GM12892 (cell line): ENCODE measurements around the gene GJD2.

Source experiments
- DNase-seq: peaks from one replicate; pipeline ENCODE4 v3.0.0; 2011; ENCODE audit not compliant: insufficient read length
- FAIRE-seq: peaks from 2 replicates; lab custom pipeline; 2011; peaks lifted over from hg19 to GRCh38; lab: Jason Lieb, UNC
- POLR2A ChIP-seq: IDR thresholded peaks from 2 replicates; pipeline ENCODE4 v1.6.1; 2011; ENCODE audit warnings: low read depth, low read length, control low read depth
- POLR2AphosphoS5 ChIP-seq: IDR thresholded peaks from 2 replicates; pipeline ENCODE4 v1.6.1; 2011; ENCODE audit warnings: low read depth, low read length, control low read depth
- TAF1 ChIP-seq: IDR thresholded peaks from 2 replicates; pipeline ENCODE4 v1.6.1; 2011; ENCODE audit warnings: low read depth, mild to moderate bottlenecking, control low read depth, low read length, borderline replicate concordance

GJD2 gene

GRCh38 chr15:34793071-34793470 is 38.3 kb upstream of the GJD2 start:
- FAIRE-seq (no peak), DNase-seq (no peak)
- no peak for TF ChIP-seq TAF1
- no peak for TF ChIP-seq POLR2AphosphoS5
- no peak for TF ChIP-seq POLR2A

DNA sequence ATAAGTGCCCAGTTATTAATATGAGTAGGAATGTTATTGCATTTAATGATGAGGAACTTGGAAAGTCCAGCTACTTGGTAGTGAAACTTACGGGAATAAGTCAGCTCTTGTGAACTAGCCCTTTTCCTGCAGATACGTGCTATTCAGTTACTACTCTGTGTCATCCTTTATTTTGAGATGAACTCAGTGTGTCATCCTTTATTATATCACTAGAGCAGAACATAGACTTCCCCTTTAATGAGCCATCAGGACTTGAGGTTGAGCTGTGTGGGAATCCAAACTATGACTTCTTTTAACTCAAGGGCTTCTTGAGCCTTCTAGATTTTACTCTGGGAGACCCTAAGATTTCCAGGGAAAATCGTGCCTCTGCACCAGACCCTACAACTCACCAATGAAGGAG is 36.9 kb upstream of the GJD2 start:
- no peak for FAIRE-seq
- TF ChIP-seq POLR2A: no peak
- TF ChIP-seq TAF1: no peak
- TF ChIP-seq POLR2AphosphoS5: no peak
- DNase-seq: no peak

DNA sequence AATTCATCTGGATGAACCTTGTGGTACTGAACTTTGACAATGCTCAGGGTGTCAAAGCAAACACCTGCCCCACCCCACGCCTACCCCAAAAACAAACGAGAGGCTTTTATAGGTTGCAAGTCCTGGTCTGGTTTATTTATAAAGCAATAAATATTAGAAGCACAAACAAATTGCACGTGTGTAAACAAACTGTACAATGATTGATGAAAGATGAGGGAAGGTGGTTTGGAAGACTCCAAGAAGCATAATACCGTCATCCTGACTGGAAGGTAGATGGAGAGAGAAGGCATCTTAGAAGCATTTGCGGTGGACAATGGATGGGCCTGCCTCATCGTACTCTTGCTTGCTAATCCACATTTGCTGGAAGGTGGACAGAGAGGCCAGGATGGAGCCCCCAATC is 35.3 kb upstream of the GJD2 start:
- FAIRE-seq: no peak
- no peak for TF ChIP-seq POLR2AphosphoS5
- no peak for TF ChIP-seq POLR2A
- DNase-seq: no peak

DNA sequence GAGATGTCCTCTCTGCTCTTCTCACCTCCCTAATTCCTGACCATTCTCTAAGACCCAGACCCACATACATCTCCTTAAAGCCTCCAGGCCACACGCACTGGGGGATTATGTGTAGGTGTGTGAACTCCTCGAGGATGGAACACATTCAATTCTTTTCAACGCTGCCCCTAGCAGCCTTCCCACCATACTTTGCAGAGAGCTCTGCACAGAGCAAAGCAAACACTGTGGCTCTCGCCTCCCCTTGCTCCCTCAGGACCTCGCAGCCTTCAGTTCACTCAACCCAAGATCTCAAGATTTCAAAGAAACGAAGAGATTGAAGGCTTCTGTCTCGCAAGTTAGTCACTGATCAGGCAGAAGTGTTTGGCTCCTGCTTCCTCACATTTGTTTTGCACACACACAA is 34.5 kb upstream of the GJD2 start:
- DNase-seq (no peak), FAIRE-seq (no peak)
- no peak for TF ChIP-seq POLR2AphosphoS5
- no peak for TF ChIP-seq TAF1
- TF ChIP-seq POLR2A: no peak

GRCh38 chr15:34786206-34786605 is 31.4 kb upstream of the GJD2 start:
- TF ChIP-seq POLR2AphosphoS5 (no peak), TAF1 (no peak), POLR2A (no peak)
- FAIRE-seq (no peak), DNase-seq (no peak)

- TF ChIP-seq POLR2A (no peak), POLR2AphosphoS5 (no peak), TAF1 (no peak)
- FAIRE-seq: no peak
- DNase-seq: no peak
Measured at GRCh38 chr15:34783991-34784390, 29.2 kb upstream of the GJD2 start.

DNA sequence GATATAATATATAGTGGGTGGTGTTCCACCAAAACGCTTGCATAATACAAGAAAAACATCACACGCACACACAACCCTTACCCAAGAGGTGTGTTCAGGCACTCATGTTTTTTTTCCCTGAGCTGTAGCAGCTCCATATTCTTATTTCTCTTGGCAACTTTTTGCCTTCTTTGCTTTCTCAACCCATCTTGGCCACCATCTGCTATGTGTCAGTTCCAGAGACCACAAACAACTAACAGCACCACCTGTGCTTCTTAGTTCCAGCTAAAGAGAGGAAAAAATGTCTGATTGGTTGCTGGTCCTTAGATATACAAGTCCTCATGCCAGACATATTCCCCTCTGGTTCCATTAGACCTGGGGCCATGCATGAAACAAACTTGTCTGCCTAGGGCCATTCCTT is 28.6 kb upstream of the GJD2 start:
- FAIRE-seq: no peak
- no peak for DNase-seq
- no peak for TF ChIP-seq POLR2A
- no peak for TF ChIP-seq POLR2AphosphoS5
- TF ChIP-seq TAF1: no peak

DNA sequence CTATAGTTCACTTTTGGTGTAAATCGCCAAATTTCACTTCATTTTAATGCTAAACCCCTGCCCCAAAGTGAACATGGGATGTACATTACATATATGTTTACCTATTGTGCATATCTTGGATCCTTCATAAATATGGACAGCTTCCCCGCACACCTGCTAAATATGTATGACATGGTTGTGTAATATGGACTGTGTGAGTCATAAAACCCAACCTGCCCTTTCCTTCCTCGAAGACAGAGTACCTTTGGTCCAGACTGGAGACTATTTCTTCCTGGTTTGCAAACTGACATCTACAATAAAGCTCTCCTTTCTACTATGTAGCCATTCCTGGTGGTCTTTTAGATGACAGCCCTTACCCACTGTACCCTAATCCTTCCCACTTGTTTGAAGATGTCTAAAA is 28.1 kb upstream of the GJD2 start:
- FAIRE-seq (no peak), DNase-seq (no peak)
- no peak for TF ChIP-seq POLR2AphosphoS5
- TF ChIP-seq TAF1: no peak
- TF ChIP-seq POLR2A: no peak

DNA sequence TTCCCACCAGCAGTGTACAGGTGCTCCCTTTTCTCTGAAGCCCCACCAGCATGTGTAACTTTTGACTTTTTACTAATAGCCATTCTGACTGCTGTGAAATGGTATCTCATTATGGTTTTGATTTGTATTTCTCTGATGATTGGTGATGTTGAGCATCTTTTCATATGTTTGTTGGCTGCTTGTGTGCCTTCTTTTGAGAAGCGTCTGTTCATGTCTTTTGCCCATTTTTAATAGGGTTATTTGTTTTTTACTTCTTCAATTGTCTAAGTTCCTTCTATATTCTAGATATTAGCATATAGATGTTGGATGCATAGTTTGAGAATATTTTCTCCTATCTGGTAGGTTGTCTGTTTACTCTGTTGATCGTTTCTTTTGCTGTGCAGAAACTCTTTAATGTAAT is 25.9 kb upstream of the GJD2 start:
- no peak for DNase-seq
- FAIRE-seq: no peak
- no peak for TF ChIP-seq POLR2A
- no peak for TF ChIP-seq POLR2AphosphoS5
- no peak for TF ChIP-seq TAF1

DNA sequence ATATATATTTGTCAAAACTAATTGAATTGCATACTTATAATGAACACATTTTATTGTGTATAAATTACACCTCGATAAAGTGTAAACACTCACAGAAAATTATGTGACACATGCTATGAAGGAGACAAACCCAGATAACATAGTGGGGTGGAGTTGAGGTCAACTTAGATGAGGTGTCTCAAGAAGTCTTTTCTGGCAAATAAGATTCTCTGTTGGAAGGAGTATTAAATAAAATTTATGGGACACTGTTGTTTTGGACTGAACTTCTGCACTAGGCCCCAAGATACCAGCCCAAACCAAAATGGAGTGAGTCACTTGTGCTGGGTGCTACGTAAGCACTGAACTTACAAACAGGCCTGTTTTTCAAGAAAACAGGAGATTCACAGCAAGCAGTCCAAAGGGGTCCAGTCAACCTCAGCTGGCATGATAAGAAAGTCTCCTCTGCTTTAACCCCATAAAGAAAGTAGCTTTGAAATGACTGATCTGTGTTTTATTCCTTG is 21.9 kb upstream of the GJD2 start:
- TF ChIP-seq TAF1 (no peak), POLR2AphosphoS5 (no peak), POLR2A (no peak)
- no peak for DNase-seq
- no peak for FAIRE-seq

DNA sequence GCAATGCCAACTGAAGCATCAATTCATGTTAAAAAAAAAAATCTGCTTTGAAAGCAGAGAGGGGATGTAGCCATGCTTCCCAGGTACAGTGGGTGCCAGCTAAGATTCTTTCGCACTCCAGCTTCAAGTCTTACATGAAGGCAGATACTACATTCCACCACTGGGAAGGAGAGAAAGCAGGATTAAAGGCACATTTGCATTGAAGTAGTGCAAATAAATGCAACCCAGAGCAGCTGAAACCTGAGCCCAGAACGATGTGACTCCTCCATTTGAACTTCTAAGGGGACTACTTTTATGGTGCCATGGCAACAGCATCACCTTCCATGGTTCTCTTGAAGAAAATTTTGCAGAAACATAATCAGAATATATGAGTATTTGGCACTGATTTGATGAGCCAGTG is 19.1 kb upstream of the GJD2 start:
- DNase-seq (no peak), FAIRE-seq (no peak)
- TF ChIP-seq POLR2A (no peak), TAF1 (no peak), POLR2AphosphoS5 (no peak)

- FAIRE-seq (no peak), DNase-seq (no peak)
- TF ChIP-seq TAF1: no peak
- no peak for TF ChIP-seq POLR2AphosphoS5
- no peak for TF ChIP-seq POLR2A
Measured at GRCh38 chr15:34773013-34773412, 18.2 kb upstream of the GJD2 start.

GRCh38 chr15:34772312-34772711 is 17.5 kb upstream of the GJD2 start:
- no peak for FAIRE-seq
- TF ChIP-seq POLR2A (no peak), POLR2AphosphoS5 (no peak), TAF1 (no peak)

More at GRCh38 chr15:34772312-34772711, 17.5 kb upstream of the GJD2 start:
- DNase-seq: no peak
